Bronchial epithelial cell (primary cell): ENCODE data around the gene NRXN3. TPM values are rescaled to one million over a fixed set of nuclear protein-coding genes. Genes with fewer than 3 reads are reported as not detected.
A peak's percentile ranks its signal among the peaks of the same experiment; 100 is the strongest.

Source experiments
- DNase-seq: peaks from one replicate; pipeline ENCODE4 v3.0.0-alpha.2; 2010; ENCODE audit warnings: low read depth
- FAIRE-seq: peaks from 2 replicates; lab custom pipeline; 2011; peaks lifted over from hg19 to GRCh38; lab: Jason Lieb, UNC
- H3K27me3 ChIP-seq: 2 replicates; pipeline ENCODE4 v1.5.1; 2011; ENCODE audit warnings: low read length; ENCODE audit not compliant: control insufficient read depth, insufficient read depth
- H3K36me3 ChIP-seq: 2 replicates; pipeline ENCODE4 v1.5.1; 2011; ENCODE audit warnings: low read length; ENCODE audit not compliant: control insufficient read depth, insufficient read depth
- H3K4me3 ChIP-seq: 2 replicates; pipeline ENCODE4 v1.5.1; 2011; ENCODE audit warnings: mild to moderate bottlenecking, low read depth, low read length, control low read depth
- total RNA-seq: library from RNA; depleted of rRNA; stranded (reverse); fragments of >200 nt; gene quantifications from 2 replicates; pipeline ENCODE4 v1.2.1, GENCODE V29; 2014
- TF ChIP-seq, protein P1 (sequence below): IDR thresholded peaks from 2 replicates; pipeline ENCODE4 v1.5.1; 2011; ENCODE audit warnings: mild to moderate bottlenecking, moderate library complexity, low read length, control low read depth, inconsistent platforms; ENCODE audit not compliant: insufficient read depth, severe bottlenecking

The NRXN3 gene
- total RNA-seq, 1 donor from 2014 or later: under 0.01 TPM

DNA sequence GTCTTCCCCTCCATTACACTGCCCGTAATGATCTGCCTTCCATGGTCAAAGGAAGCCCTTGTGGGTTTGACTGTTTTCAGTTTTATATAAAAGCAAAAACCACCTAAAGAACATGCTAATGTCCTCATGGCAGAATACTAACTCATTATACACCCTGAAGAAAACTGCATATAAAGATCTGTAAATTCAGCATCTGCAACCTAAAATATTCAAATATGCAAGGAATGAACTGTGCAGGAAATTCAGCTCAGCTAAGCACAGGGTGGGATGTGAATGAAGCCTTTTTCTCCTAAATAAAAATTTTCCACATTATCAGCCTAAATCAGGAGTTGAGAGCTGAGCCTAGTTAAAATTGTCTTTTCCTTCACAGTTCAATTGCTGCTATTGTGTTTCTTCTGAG is 128.1 kb downstream of the NRXN3 start:
- Histone ChIP-seq H3K4me3 (no peak overlapping the region), H3K27me3 (peaks cover 7% of the 10 kb centered on the region), H3K36me3 (no peaks in the 10 kb centered on the region)
- no peak for FAIRE-seq
- TF ChIP-seq, protein P1, sequence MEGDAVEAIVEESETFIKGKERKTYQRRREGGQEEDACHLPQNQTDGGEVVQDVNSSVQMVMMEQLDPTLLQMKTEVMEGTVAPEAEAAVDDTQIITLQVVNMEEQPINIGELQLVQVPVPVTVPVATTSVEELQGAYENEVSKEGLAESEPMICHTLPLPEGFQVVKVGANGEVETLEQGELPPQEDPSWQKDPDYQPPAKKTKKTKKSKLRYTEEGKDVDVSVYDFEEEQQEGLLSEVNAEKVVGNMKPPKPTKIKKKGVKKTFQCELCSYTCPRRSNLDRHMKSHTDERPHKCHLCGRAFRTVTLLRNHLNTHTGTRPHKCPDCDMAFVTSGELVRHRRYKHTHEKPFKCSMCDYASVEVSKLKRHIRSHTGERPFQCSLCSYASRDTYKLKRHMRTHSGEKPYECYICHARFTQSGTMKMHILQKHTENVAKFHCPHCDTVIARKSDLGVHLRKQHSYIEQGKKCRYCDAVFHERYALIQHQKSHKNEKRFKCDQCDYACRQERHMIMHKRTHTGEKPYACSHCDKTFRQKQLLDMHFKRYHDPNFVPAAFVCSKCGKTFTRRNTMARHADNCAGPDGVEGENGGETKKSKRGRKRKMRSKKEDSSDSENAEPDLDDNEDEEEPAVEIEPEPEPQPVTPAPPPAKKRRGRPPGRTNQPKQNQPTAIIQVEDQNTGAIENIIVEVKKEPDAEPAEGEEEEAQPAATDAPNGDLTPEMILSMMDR: no peak
- no peak for DNase-seq

DNA sequence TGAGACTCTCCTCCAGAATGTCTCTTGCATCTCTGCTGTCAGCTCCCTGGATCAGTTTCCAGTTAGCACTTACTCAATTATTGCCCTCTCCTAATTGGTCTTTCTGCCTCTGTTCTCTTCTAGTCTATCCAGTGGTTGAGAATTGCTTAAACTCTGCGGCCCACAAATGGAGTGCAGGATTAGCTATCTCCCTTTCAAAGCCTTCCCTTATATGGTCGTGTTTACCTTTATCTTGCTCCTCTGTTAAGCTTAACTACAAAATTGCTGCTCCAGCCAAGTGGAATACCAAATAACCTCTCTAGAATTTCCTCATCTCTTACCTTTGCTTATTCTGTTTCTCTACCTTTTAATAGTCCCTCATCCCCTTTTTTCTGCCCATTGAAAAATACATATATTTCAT is 132.7 kb downstream of the NRXN3 start:
- DNase-seq (no peak), FAIRE-seq (peak; percentile 66)
- TF ChIP-seq, protein P1: no peak
- no peak overlapping the region for H3K4me3 ChIP-seq
- H3K36me3 ChIP-seq: no peaks in the 10 kb centered on the region
- peaks cover 7% of the 10 kb centered on the region for H3K27me3 ChIP-seq

DNA sequence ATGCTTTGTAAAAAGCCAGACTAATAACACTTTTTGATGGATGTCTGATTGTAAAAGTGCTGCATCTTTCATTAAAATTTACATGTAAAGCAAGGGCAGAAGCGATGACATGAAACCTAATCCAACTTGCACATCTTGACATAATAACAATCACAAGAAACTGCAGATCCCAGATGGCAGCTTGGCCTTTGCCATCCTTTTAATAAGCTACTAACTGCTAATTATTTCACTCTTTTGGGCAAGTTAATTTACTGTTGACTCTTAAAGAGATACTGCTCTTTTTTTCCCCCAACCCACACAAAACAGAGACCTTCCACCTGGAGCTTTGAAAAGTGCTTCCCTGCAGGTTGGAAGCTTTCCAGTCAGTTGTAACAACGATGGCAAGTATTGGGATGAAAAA is 137.5 kb downstream of the NRXN3 start:
- no peak overlapping the region for H3K4me3 ChIP-seq
- TF ChIP-seq, protein P1: no peak
- H3K36me3 ChIP-seq: no peaks in the 10 kb centered on the region
- DNase-seq (no peak), FAIRE-seq (no peak)
- peaks cover 2% of the 10 kb centered on the region for H3K27me3 ChIP-seq

DNA sequence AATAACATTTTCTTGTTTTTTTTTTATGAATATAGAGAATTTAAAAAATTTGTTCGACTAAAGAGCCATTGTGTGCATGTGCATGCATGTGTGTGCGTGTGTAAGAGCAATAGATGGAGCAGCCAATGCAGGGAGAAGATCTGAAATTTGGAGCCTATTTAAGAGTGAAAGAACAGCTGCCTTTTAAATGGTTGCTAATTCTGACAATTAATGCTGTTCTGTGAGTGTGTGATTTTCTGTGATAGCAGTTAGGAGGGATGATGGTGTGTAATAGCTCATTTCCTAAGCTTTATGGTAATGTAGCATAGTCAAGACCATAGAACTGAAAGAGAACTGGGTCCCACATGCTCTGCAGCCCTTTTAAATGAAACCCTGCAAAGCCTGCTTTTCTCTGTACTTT is 137.9 kb downstream of the NRXN3 start:
- Histone ChIP-seq H3K27me3 (peaks cover 2% of the 10 kb centered on the region), H3K4me3 (no peak overlapping the region), H3K36me3 (no peaks in the 10 kb centered on the region)
- FAIRE-seq (no peak), DNase-seq (no peak)
- TF ChIP-seq, protein P1: no peak

DNA sequence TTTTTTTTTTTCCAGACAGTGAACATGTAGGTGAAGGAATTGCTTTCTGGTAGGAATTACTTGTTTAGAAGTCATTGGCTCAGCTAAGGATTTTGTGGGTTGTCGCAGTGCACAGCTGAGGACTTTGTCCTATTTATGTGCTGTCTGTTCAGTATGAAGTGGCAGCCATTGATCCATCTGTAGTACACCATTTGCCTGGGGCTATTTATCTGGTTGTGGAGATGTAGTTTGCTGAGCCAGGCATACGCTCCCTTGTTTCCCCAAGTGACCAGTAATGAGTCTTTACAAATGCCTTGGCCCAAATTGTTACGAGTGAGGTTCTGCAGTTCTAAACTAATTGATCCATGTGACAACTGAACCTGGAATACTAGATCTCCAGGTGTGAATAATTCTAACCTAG is 140.1 kb downstream of the NRXN3 start:
- Histone ChIP-seq H3K36me3 (no peaks in the 10 kb centered on the region), H3K4me3 (no peak overlapping the region), H3K27me3 (no peaks in the 10 kb centered on the region)
- TF ChIP-seq, protein P1: no peak
- DNase-seq (no peak), FAIRE-seq (no peak)

DNA sequence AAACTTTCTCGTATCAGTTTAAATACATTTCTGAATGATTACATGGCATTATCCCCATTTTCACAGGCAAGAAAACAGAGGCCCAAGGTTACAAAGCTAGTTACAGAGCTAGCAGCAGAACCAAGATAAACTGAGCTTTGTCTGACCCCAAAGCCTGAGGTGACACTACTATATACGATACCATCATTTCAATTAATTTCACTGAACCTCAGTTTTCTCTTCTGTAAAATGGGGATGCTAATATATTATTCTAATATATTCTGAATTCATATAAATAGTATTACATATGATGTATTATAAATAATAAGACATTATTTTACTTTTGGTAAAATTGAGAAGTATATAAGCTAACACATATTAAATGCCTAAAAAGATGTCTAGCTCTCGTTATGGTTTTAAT is 143.3 kb downstream of the NRXN3 start:
- DNase-seq (no peak), FAIRE-seq (no peak)
- Histone ChIP-seq H3K4me3 (no peak overlapping the region), H3K36me3 (no peaks in the 10 kb centered on the region), H3K27me3 (no peaks in the 10 kb centered on the region)
- TF ChIP-seq, protein P1: no peak
